ENCODE measurements around the gene APOL2.
"Not testable (repeated sequence)": the region's sequence is repeated elsewhere in the genome, so short reads cannot be mapped to it uniquely, and the experiment has no call there.

Gene APOL2

GRCh38 chr22:36204001-36204631, 35.2 kb downstream of the APOL2 start:
- intact Hi-C loops (cut with DNase I) = no loop called here
- DNase-seq = peak in 1 of 10 donors; percentile 50

GRCh38 chr22:36203441-36203840, 35.9 kb downstream of the APOL2 start:
- DNase-seq; intact Hi-C loops (cut with DNase I): not testable (repeated sequence)

- DNase-seq; intact Hi-C loops (cut with DNase I): not testable (repeated sequence)
Measured at GRCh38 chr22:36202906-36203305, 36.4 kb downstream of the APOL2 start.

GRCh38 chr22:36201630-36202319, 37.6 kb downstream of the APOL2 start, which contains the start of gene APOL4:
TSS of gene APOL4 (minus strand) at chr22:36201809. CDS start at chr22:36201734, 75 bp downstream.
- intact Hi-C loops (cut with DNase I) = no loop called here
- DNase-seq = peak in 3 of 10 donors; percentile 36 to 88 (median 43)

- DNase-seq; intact Hi-C loops (cut with DNase I): not testable (repeated sequence)
Measured at GRCh38 chr22:36201025-36201424, 38.3 kb downstream of the APOL2 start.

- no peak for DNase-seq
- intact Hi-C loops (cut with DNase I) = no loop called here
Measured at GRCh38 chr22:36199001-36199551, 40.3 kb downstream of the APOL2 start.

- intact Hi-C loops (cut with DNase I) = no loop called here
- DNase-seq = no peak
Measured at GRCh38 chr22:36198536-36198935, 40.8 kb downstream of the APOL2 start.

GRCh38 chr22:36197514-36198146, 41.7 kb downstream of the APOL2 start:
- DNase-seq = no peak
- intact Hi-C loops (cut with DNase I) = loop anchor here (2.0 kb wide), 1 partner anchor 79 kb away; no protein-coding TSS in a partner anchor

GRCh38 chr22:36197065-36197440, 42.3 kb downstream of the APOL2 start:
- intact Hi-C loops (cut with DNase I) = loop anchor here (2.0 kb wide), 1 partner anchor 80 kb away; no protein-coding TSS in a partner anchor

GRCh38 chr22:36196254-36197064, 42.9 kb downstream of the APOL2 start:
- DNase-seq = no peak
- intact Hi-C loops (cut with DNase I) = loop anchor here (2.0 kb wide), 1 partner anchor 80 kb away; no protein-coding TSS in a partner anchor

More at GRCh38 chr22:36197065-36197440, 42.3 kb downstream of the APOL2 start:
- peak in 2 of 10 donors; percentile 15 to 25 for DNase-seq

GRCh38 chr22:36194971-36195370, 44.4 kb downstream of the APOL2 start:
- intact Hi-C loops (cut with DNase I) = loop anchor here (5.0 kb wide), 1 partner anchor 42 kb away; the partner anchor contains the start of gene APOL2
- DNase-seq = peak in 6 of 10 donors; percentile 42 to 92 (median 49)

- DNase-seq = no peak
- intact Hi-C loops (cut with DNase I) = loop anchor here (5.0 kb wide), 1 partner anchor 43 kb away; the partner anchor contains the start of gene APOL2
Measured at GRCh38 chr22:36194385-36194784, 44.9 kb downstream of the APOL2 start.

GRCh38 chr22:36193577-36193976, 45.8 kb downstream of the APOL2 start:
- intact Hi-C loops (cut with DNase I) = loop anchor here (5.0 kb wide), 1 partner anchor 44 kb away; the partner anchor contains the start of gene APOL2
- no peak for DNase-seq

- no peak for DNase-seq
- intact Hi-C loops (cut with DNase I) = loop anchor here (5.0 kb wide), 1 partner anchor 44 kb away; the partner anchor contains the start of gene APOL2
Measured at GRCh38 chr22:36193171-36193570, 46.2 kb downstream of the APOL2 start.

- intact Hi-C loops (cut with DNase I) = loop anchor here (5.0 kb wide), 1 partner anchor 45 kb away; the partner anchor contains the start of gene APOL2
- no peak for DNase-seq
Measured at GRCh38 chr22:36192542-36192941, 46.8 kb downstream of the APOL2 start.

- intact Hi-C loops (cut with DNase I) = loop anchor here (5.0 kb wide), 1 partner anchor 46 kb away; the partner anchor contains the start of gene APOL2
- DNase-seq = peak; percentile 75 to 98 (median 84)
Measured at GRCh38 chr22:36191106-36191836, 48.1 kb downstream of the APOL2 start.

- DNase-seq; intact Hi-C loops (cut with DNase I): not testable (repeated sequence)
Measured at GRCh38 chr22:36187862-36188261, 51.5 kb downstream of the APOL2 start.

GRCh38 chr22:36185828-36186624, 53.3 kb downstream of the APOL2 start:
- DNase-seq = no peak
- intact Hi-C loops (cut with DNase I) = no loop called here
